ENCODE results near the gene LDAF1. TPM values are rescaled to one million over a fixed set of nuclear protein-coding genes. Genes with fewer than 3 reads are reported as not detected.

The LDAF1 gene
- total and polyA plus RNA-seq, 2 donors (not counting 1 experiment from before 2014, with no cell fraction given) = 11.3 to 21.1 TPM

GRCh38 chr16:21166561-21166961 lies 8.1 kb downstream of the LDAF1 start:
- intact Hi-C loops (cut with micrococcal nuclease) = no loop called here

GRCh38 chr16:21167360-21167759 lies 8.9 kb downstream of the LDAF1 start:
- POLR2A ChIA-PET = no interaction called here

More at GRCh38 chr16:21166561-21166961, 8.1 kb downstream of the LDAF1 start:
- H3K9me3 ChIP-seq (ENCODE audit: control extremely low read depth in 1 of 3, control insufficient read depth in 2 of 3, insufficient read depth in 1 of 3, low read length in 2 of 3) = no peaks in the 10 kb centered on the region
- ChIA-PET POLR2A (no interaction called here), CTCF (no interaction called here)
- no peak for TF ChIP-seq EZH2 (IDR thresholded peaks at IDR 0.05; ENCODE audit: borderline replicate concordance, insufficient read depth, low read depth, low read length, poor library complexity, severe bottlenecking)
- H3K27ac ChIP-seq (ENCODE audit: low read length in 2 of 2) = no peak overlapping the region
- ATAC-seq (ENCODE audit: low read depth) = no peak
- H3K27me3 ChIP-seq (replicated peaks in 1 of 4; ENCODE audit: control extremely low read depth in 1 of 4, control insufficient read depth in 3 of 4, insufficient read depth in 4 of 4, low read length in 3 of 4) = no peaks in the 10 kb centered on the region
- H4K20me1 ChIP-seq (ENCODE audit: control insufficient read depth, insufficient read depth, low read length, poor library complexity, severe bottlenecking) = no peaks in the 10 kb centered on the region
- H3K9ac ChIP-seq (ENCODE audit: low read length) = no peak overlapping the region
- H3K4me1 ChIP-seq (ENCODE audit: control insufficient read depth in 2 of 2, insufficient read depth in 2 of 2, low read length in 2 of 2) = no peaks in the 10 kb centered on the region
- no peak overlapping the region for H2AFZ ChIP-seq (ENCODE audit: insufficient read depth, low read depth, low read length, poor library complexity, severe bottlenecking)
- Mint-ChIP-seq H3K9me3 (ENCODE audit: insufficient read depth) (no peaks in the 10 kb centered on the region), H3K4me3 (no peak overlapping the region), H3K4me1 (peaks cover 2% of the 10 kb centered on the region), H3K27ac (no peak overlapping the region), H3K27me3 (no peaks in the 10 kb centered on the region)
- H3K4me3 ChIP-seq (ENCODE audit: control extremely low read depth in 1 of 5, extremely low read depth in 1 of 5, insufficient read depth in 1 of 5, low read depth in 2 of 5, low read length in 4 of 5) = no peak overlapping the region
- H3K36me3 ChIP-seq (replicated peaks in 1 of 2; ENCODE audit: control extremely low read depth in 1 of 2, control insufficient read depth in 1 of 2, extremely low read depth in 1 of 2, insufficient read depth in 2 of 2, low read length in 1 of 2) = peaks cover 1 to 33% of the 10 kb centered on the region in 2 experiments
- no peak for DNase-seq
- 96% methylated on average over 9 of the region's 9 CpGs for WGBS (ENCODE audit: insufficient coverage)
- no peaks in the 10 kb centered on the region for H3K79me2 ChIP-seq (ENCODE audit: control insufficient read depth, insufficient read depth, low read length)
- H3K4me2 ChIP-seq (replicated peaks; ENCODE audit: low read depth, low read length, poor library complexity, severe bottlenecking) = no peak overlapping the region

More at GRCh38 chr16:21167360-21167759, 8.9 kb downstream of the LDAF1 start:
- Histone ChIP-seq H3K36me3 (replicated peaks in 1 of 2; ENCODE audit: control extremely low read depth in 1 of 2, control insufficient read depth in 1 of 2, extremely low read depth in 1 of 2, insufficient read depth in 2 of 2, low read length in 1 of 2) (peaks cover 1 to 33% of the 10 kb centered on the region in 2 experiments), H3K4me3 (ENCODE audit: control extremely low read depth in 1 of 5, extremely low read depth in 1 of 5, insufficient read depth in 1 of 5, low read depth in 2 of 5, low read length in 4 of 5) (no peak overlapping the region), H3K9ac (ENCODE audit: low read length) (no peak overlapping the region), H3K4me1 (ENCODE audit: control insufficient read depth in 2 of 2, insufficient read depth in 2 of 2, low read length in 2 of 2) (no peaks in the 10 kb centered on the region), H3K9me3 (ENCODE audit: control extremely low read depth in 1 of 3, control insufficient read depth in 2 of 3, insufficient read depth in 1 of 3, low read length in 2 of 3) (no peaks in the 10 kb centered on the region), H3K27me3 (replicated peaks in 1 of 4; ENCODE audit: control extremely low read depth in 1 of 4, control insufficient read depth in 3 of 4, insufficient read depth in 4 of 4, low read length in 3 of 4) (no peaks in the 10 kb centered on the region), H2AFZ (ENCODE audit: insufficient read depth, low read depth, low read length, poor library complexity, severe bottlenecking) (no peak overlapping the region), H3K4me2 (replicated peaks; ENCODE audit: low read depth, low read length, poor library complexity, severe bottlenecking) (no peak overlapping the region), H4K20me1 (ENCODE audit: control insufficient read depth, insufficient read depth, low read length, poor library complexity, severe bottlenecking) (no peaks in the 10 kb centered on the region), H3K79me2 (ENCODE audit: control insufficient read depth, insufficient read depth, low read length) (no peaks in the 10 kb centered on the region), H3K27ac (ENCODE audit: low read length in 2 of 2) (no peak overlapping the region)
- CTCF ChIA-PET = interaction anchor here (0.6 to 1.9 kb wide), 2 partner anchors 8 to 57 kb away, joined by 3 to 10 read pairs; partner anchors contain the start of gene LDAF1
- Mint-ChIP-seq H3K27ac (no peak overlapping the region), H3K4me3 (no peak overlapping the region), H3K4me1 (peaks cover 2% of the 10 kb centered on the region), H3K9me3 (ENCODE audit: insufficient read depth) (no peaks in the 10 kb centered on the region), H3K27me3 (no peaks in the 10 kb centered on the region)
- no peak for ATAC-seq (ENCODE audit: low read depth)
- no CpG with 5 or more reads among the region's 9 CpGs for WGBS (ENCODE audit: insufficient coverage)
- no peak for DNase-seq
- intact Hi-C loops (cut with micrococcal nuclease) = no loop called here
- TF ChIP-seq CTCF (IDR thresholded peaks at IDR 0.05) (no peak), EZH2 (IDR thresholded peaks at IDR 0.05; ENCODE audit: borderline replicate concordance, insufficient read depth, low read depth, low read length, poor library complexity, severe bottlenecking) (no peak)
